Activated CD4-positive, alpha-beta T cell treated with anti-CD3 and anti-CD28 coated beads for 36 hours (primary cell): ENCODE results near the gene STXBP4. TPM values are rescaled to one million over a fixed set of nuclear protein-coding genes. Genes with fewer than 3 reads are reported as not detected.

Source experiments
- ATAC-seq: fragments of 200-7000 bp; cut with Tn5 transposase; one replicate; pipeline ENCODE4 v1.10.0; 2021; ENCODE audit warnings: mild to moderate bottlenecking, moderate library complexity
- CTCF ChIA-PET: fragments of 350-600 bp; sonication (Branson Sonifier 250); formaldehyde crosslinking; loops from one replicate; lab custom pipeline; 2021; ENCODE audit warnings: antibody characterized with exemption; lab: Charles Lee
- POLR2A ChIA-PET: fragments of 350-600 bp; sonication (Branson Sonifier 250); formaldehyde crosslinking; loops from one replicate; lab custom pipeline; 2021; ENCODE audit warnings: antibody characterized with exemption, inconsistent platforms; lab: Charles Lee
- DNase-seq: peaks from one replicate; pipeline ENCODE4 v3.0.0-alpha.2; 2020
- H3K27ac Mint-ChIP-seq: one replicate; pipeline ENCODE4 v1.8.0; 2021; ENCODE audit warnings: mixed read lengths
- H3K27me3 Mint-ChIP-seq: one replicate; pipeline ENCODE4 v1.8.0; 2021; ENCODE audit warnings: mixed read lengths
- H3K36me3 Mint-ChIP-seq: one replicate; pipeline ENCODE4 v1.8.0; 2021; ENCODE audit warnings: low read depth, mixed read lengths
- H3K4me1 Mint-ChIP-seq: one replicate; pipeline ENCODE4 v1.8.0; 2021; ENCODE audit warnings: mixed read lengths
- H3K4me3 Mint-ChIP-seq: one replicate; pipeline ENCODE4 v1.8.0; 2021; ENCODE audit warnings: mild to moderate bottlenecking, moderate library complexity, mixed read lengths
- H3K9me3 Mint-ChIP-seq: one replicate; pipeline ENCODE4 v1.8.0; 2021; ENCODE audit warnings: low read depth, mixed read lengths
- intact Hi-C, 2 experiments: fragments of 100-400 bp; cut with DNase I in 1 of 2; cut with micrococcal nuclease in 1 of 2; formaldehyde crosslinking; loops; one replicate each; pipeline versions ENCODE4 v1.14.2 to v1.15.1; 2022 to 2024; cut with DNase I, micrococcal nuclease
- total RNA-seq, 2 experiments: library from RNA; stranded (reverse); gene quantifications; one replicate each; pipeline ENCODE4 v1.2.3, GENCODE V29; 2021

STXBP4 gene
- total RNA-seq, 2 experiments from 2014 or later: 5.4 to 7.2 TPM

GRCh38 chr17:55054429-55054828 is 85.9 kb downstream of the STXBP4 start:
- CTCF ChIA-PET: interaction anchor here (0.8 kb wide), 1 partner anchor 61 kb away, joined by 4 read pairs; no protein-coding TSS in a partner anchor
- intact Hi-C loops: loop anchor here (5.0 kb wide), 2 partner anchors 243 to 293 kb away; no protein-coding TSS in a partner anchor
- Mint-ChIP-seq H3K9me3 (no peaks in the 10 kb centered on the region), H3K36me3 (no peaks in the 10 kb centered on the region), H3K4me3 (no peak overlapping the region), H3K4me1 (no peaks in the 10 kb centered on the region), H3K27ac (no peak overlapping the region), H3K27me3 (no peaks in the 10 kb centered on the region)
- DNase-seq: no peak
- POLR2A ChIA-PET: no interaction called here
- no peak for ATAC-seq

DNA sequence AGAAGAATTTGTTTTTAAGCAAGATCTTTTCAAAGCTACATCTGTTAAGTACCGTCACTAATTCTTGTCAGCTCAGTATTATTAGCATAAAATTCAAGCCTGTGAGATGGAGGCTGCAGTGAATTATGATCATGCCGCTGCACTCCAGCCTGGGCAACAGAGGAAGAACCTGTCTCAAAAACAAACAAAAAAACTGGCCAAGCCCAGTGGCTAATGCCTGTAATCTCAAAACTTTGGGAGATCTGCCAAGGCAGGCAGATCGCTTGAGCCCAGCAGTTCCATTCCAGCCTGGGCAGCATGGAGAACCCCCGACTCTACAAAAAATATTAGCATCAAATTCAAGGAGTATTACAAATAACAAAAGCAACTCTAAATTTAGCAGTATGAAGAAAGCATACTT is 88.0 kb downstream of the STXBP4 start:
- ATAC-seq (no peak), DNase-seq (no peak)
- CTCF ChIA-PET: interaction anchor here (1.0 kb wide), 1 partner anchor 64 kb away, joined by 4 read pairs; no protein-coding TSS in a partner anchor
- Mint-ChIP-seq H3K4me1 (no peaks in the 10 kb centered on the region), H3K27ac (no peak overlapping the region), H3K36me3 (no peaks in the 10 kb centered on the region), H3K27me3 (no peaks in the 10 kb centered on the region), H3K4me3 (no peak overlapping the region), H3K9me3 (no peaks in the 10 kb centered on the region)
- POLR2A ChIA-PET: no interaction called here
- intact Hi-C loops: no loop called here

- POLR2A ChIA-PET: no interaction called here
- Mint-ChIP-seq H3K27me3 (no peaks in the 10 kb centered on the region), H3K27ac (no peak overlapping the region), H3K36me3 (no peaks in the 10 kb centered on the region), H3K9me3 (no peaks in the 10 kb centered on the region), H3K4me1 (no peaks in the 10 kb centered on the region), H3K4me3 (no peak overlapping the region)
- intact Hi-C loops: no loop called here
- ATAC-seq (no peak), DNase-seq (no peak)
- CTCF ChIA-PET: no interaction called here
These were observed 88.6 kb downstream of the STXBP4 start for GRCh38 chr17:55057184-55057583.

DNA sequence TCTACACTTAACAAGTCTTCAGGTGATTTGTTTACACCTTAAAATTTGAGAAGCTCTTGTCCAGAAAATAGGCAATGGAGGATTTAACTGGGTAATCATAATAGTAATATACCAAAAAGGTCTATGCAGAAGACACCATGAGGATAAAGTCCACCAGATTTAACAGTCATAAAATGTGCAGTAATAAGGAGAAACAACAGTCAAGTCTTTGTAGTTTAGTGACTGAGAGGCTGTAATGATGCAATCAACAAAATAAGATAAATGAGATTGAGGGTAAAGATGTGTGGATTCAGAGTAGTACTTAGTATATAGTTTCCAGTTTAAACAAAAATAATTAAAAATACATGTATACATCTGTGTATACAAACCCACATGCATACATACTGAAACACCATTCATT is 91.2 kb downstream of the STXBP4 start:
- H3K36me3 Mint-ChIP-seq: no peaks in the 10 kb centered on the region
- ChIA-PET POLR2A (no interaction called here), CTCF (no interaction called here)
- H3K9me3 Mint-ChIP-seq: no peaks in the 10 kb centered on the region
- H3K27ac Mint-ChIP-seq: no peak overlapping the region
- no peaks in the 10 kb centered on the region for H3K27me3 Mint-ChIP-seq
- DNase-seq (no peak), ATAC-seq (no peak)
- H3K4me1 Mint-ChIP-seq: no peaks in the 10 kb centered on the region
- no peak overlapping the region for H3K4me3 Mint-ChIP-seq
- intact Hi-C loops: no loop called here

DNA sequence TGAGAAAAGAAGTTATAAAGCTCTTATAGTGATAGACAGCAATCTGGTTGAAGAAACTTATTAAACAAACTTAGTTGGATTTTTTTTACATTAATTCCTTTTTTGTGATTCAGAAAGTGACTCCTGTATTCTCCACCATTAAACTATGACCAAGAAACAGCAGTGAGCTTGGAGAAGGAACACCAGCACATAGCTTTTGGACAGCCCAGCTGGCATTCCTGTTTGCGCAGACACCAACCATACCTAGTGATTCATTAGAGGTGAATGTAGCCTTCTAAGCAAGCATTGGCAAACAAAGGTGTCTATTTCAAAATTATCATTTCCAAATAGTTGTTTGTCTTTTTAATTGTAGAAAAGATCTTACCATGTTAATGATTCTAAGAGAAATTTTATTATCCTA is 94.4 kb downstream of the STXBP4 start:
- no peaks in the 10 kb centered on the region for H3K27me3 Mint-ChIP-seq
- POLR2A ChIA-PET: no interaction called here
- H3K36me3 Mint-ChIP-seq: no peaks in the 10 kb centered on the region
- no peak overlapping the region for H3K27ac Mint-ChIP-seq
- CTCF ChIA-PET: interaction anchor here (0.5 kb wide), 1 partner anchor 293 kb away, joined by 3 read pairs; no protein-coding TSS in a partner anchor
- no peaks in the 10 kb centered on the region for H3K9me3 Mint-ChIP-seq
- peaks cover 8% of the 10 kb centered on the region for H3K4me1 Mint-ChIP-seq
- ATAC-seq (no peak), DNase-seq (no peak)
- no peak overlapping the region for H3K4me3 Mint-ChIP-seq
- intact Hi-C loops: no loop called here

GRCh38 chr17:55063885-55064874 is 95.6 kb downstream of the STXBP4 start:
- ATAC-seq (no peak), DNase-seq (no peak)
- Mint-ChIP-seq H3K27me3 (no peaks in the 10 kb centered on the region), H3K4me3 (no peak overlapping the region), H3K27ac (no peak overlapping the region), H3K36me3 (no peaks in the 10 kb centered on the region), H3K9me3 (no peaks in the 10 kb centered on the region), H3K4me1 (peaks cover 8% of the 10 kb centered on the region)
- CTCF ChIA-PET: no interaction called here
- POLR2A ChIA-PET: no interaction called here
- intact Hi-C loops: no loop called here

DNA sequence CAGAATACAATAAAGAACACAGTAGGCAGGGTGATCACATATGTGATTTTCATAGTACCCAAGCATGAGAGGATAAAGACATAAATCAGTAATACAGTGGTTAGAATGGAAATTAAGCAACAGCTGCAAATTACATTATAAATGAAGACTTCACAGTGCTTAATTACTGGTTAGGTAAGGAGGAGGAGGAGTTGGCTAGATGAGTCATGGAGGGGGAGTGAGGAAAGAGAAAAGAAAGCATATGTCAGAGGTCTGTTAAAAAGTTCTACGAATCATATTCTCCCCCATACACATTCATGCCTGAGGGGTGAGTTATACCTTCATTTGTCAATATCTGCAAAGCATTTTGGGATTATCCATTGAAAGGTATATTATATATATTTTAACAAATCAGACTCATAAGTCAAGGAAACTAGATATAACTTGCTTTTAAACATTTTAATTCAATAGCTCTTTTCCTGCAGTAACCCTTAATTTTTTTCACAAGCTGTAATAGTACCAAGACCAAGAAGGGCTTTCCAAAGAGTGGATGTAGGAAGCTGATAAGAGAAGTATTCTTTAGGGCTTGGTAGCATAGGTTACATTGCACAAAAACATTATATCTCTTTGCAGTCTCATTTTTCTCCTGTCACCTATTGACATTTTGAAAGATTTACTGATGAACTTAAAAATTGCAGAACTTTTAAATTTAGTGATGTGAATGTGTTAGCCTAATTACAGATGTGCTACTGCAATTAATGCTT is 99.3 kb downstream of the STXBP4 start:
- CTCF ChIA-PET: interaction anchor here (0.8 kb wide), 1 partner anchor 142 kb away, joined by 3 read pairs; no protein-coding TSS in a partner anchor
- no peaks in the 10 kb centered on the region for H3K27me3 Mint-ChIP-seq
- H3K36me3 Mint-ChIP-seq: no peaks in the 10 kb centered on the region
- DNase-seq (no peak), ATAC-seq (peak; percentile 84)
- intact Hi-C loops: no loop called here
- no peaks in the 10 kb centered on the region for H3K9me3 Mint-ChIP-seq
- no peak overlapping the region for H3K27ac Mint-ChIP-seq
- no peak overlapping the region for H3K4me3 Mint-ChIP-seq
- POLR2A ChIA-PET: no interaction called here
- peaks cover 9% of the 10 kb centered on the region for H3K4me1 Mint-ChIP-seq

- no peak overlapping the region for H3K27ac Mint-ChIP-seq
- DNase-seq: no peak
- H3K27me3 Mint-ChIP-seq: no peaks in the 10 kb centered on the region
- ChIA-PET CTCF (interaction anchor here (0.6 kb wide), 1 partner anchor 14 kb away, joined by 3 read pairs; no protein-coding TSS in a partner anchor), POLR2A (no interaction called here)
- H3K36me3 Mint-ChIP-seq: peaks cover 5% of the 10 kb centered on the region
- no peak for ATAC-seq
- no peak overlapping the region for H3K4me3 Mint-ChIP-seq
- intact Hi-C loops: no loop called here
- H3K4me1 Mint-ChIP-seq: peaks cover 14% of the 10 kb centered on the region
- H3K9me3 Mint-ChIP-seq: no peaks in the 10 kb centered on the region
These were observed 100.6 kb downstream of the STXBP4 start for GRCh38 chr17:55068862-55069811.

DNA sequence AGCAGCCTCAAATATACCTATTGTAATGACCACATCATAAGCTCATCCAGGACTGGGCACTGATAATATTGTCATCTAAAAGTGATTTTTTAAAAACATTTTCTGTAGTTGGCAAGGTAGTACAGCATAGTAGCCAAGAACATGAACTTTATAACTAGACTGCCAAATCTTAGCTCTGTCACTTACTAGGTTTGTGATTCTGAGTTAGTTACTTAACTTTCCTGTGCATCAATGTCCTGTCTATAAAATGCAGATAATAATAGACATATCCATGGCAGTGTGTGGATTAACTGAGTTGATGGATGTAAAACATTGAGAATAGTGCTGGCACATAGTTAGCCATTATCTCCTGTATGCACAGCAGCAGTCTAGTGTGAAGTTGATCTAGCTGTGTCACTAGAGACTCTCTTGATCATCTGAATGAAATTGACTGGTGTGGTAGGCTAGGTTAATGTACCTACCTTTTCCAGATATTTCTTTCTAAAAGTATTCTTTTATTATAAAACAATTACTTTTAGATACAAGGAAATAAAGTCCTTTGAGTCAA is 101.5 kb downstream of the STXBP4 start:
- H3K27ac Mint-ChIP-seq: no peak overlapping the region
- DNase-seq (no peak), ATAC-seq (no peak)
- intact Hi-C loops: no loop called here
- no peaks in the 10 kb centered on the region for H3K27me3 Mint-ChIP-seq
- POLR2A ChIA-PET: interaction anchor here (0.5 kb wide), 1 partner anchor 668 kb away, joined by 3 read pairs; no protein-coding TSS in a partner anchor
- no peaks in the 10 kb centered on the region for H3K9me3 Mint-ChIP-seq
- peaks cover 14% of the 10 kb centered on the region for H3K4me1 Mint-ChIP-seq
- H3K36me3 Mint-ChIP-seq: peaks cover 5% of the 10 kb centered on the region
- CTCF ChIA-PET: no interaction called here
- H3K4me3 Mint-ChIP-seq: no peak overlapping the region

DNA sequence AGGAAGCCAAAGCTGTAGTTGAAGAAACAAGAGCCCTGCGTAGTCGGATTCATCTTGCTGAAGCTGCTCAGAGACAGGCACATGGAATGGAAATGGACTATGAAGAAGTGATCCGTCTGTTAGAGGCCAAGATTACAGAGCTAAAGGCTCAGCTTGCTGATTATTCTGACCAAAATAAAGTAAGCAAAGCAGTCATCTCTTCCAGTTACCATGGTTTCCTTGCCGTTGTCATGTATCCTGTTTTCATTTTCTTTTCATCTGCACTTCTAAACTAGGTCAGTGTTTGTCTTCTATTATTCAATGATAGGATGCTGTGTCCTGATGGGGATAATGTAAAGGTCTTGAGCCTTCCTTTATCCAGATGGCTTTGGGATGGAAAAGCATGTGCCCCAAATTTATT is 104.3 kb downstream of the STXBP4 start:
- DNase-seq (no peak), ATAC-seq (peak; percentile 65)
- peak overlapping the region; percentile 45 for H3K27ac Mint-ChIP-seq
- no peaks in the 10 kb centered on the region for H3K27me3 Mint-ChIP-seq
- peaks cover 6% of the 10 kb centered on the region for H3K4me1 Mint-ChIP-seq
- no peak overlapping the region for H3K4me3 Mint-ChIP-seq
- peaks cover 11% of the 10 kb centered on the region for H3K36me3 Mint-ChIP-seq
- no peaks in the 10 kb centered on the region for H3K9me3 Mint-ChIP-seq
- intact Hi-C loops: no loop called here
- ChIA-PET POLR2A (no interaction called here), CTCF (no interaction called here)
